Measurements from ENCODE around the gene ABCC10.

DNA sequence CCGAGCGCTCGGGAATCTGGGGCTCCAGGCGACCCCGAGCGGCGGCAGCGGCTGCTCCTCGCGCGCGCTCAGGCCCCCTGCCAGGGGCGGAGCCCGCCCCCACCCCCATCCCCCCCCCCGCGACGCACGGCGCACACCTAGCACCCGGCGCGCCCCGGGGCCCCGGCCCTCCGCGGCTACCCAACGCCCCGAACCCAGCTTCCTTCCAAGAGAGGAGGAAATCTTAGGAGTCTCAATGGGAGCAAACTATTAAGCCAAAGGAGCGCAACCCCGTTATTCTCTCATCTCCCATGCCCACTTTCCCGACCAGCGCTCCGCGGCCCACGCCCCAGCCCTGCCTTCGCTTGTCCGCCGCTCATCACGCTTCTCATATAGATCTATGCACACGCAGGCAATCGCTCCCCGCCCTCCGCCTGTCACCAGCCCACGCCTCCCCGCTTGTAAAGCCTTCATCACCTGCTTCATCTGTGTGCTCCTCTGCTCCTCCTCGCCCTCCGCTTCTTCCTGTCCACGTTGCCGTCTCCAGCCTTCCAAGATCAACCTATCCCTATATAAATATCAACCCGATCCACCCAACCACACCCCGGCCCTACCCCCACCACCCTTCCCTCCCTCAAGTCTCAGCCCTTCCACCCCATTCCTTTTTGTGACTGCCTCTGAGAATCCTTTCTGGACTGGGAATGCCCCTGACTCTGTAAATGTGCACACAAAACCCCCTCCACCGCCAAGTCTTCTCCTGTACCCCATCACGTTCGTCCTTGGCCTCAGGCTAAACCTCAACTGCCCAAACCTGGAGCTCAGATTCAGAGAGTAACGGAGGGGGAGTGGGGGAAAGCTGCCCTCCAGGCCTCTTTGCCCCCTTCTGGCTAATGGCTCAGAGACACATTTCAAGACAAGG, 28.4 kb downstream of the ABCC10 start, which contains the start of gene DLK2:
- TF ChIP-seq CTCF (conservative IDR thresholded peaks at IDR 0.05) (no peak), EZH2 (IDR thresholded peaks at IDR 0.05; ENCODE audit: low read depth) (no peak)
